OCI-LY7 (cell line): Measurements from ENCODE around the gene SLC2A6.

Experiments
- CTCF ChIP-seq: fragments of 200-600 bp; sonication (generic); conservative IDR thresholded peaks from 2 replicates; pipeline ENCODE4 v1.5.1; 2014; ENCODE audit warnings: mild to moderate bottlenecking, antibody characterized with exemption, low read length, moderate library complexity, mixed read lengths
- EZH2phosphoT487 ChIP-seq: fragments of 200-600 bp; sonication (generic); IDR thresholded peaks from 2 replicates; pipeline ENCODE4 v1.6.1; 2018; ENCODE audit warnings: low read depth, borderline replicate concordance, mild to moderate bottlenecking, mixed run types, antibody characterized with exemption, low read length, moderate library complexity, mixed read lengths

DNA sequence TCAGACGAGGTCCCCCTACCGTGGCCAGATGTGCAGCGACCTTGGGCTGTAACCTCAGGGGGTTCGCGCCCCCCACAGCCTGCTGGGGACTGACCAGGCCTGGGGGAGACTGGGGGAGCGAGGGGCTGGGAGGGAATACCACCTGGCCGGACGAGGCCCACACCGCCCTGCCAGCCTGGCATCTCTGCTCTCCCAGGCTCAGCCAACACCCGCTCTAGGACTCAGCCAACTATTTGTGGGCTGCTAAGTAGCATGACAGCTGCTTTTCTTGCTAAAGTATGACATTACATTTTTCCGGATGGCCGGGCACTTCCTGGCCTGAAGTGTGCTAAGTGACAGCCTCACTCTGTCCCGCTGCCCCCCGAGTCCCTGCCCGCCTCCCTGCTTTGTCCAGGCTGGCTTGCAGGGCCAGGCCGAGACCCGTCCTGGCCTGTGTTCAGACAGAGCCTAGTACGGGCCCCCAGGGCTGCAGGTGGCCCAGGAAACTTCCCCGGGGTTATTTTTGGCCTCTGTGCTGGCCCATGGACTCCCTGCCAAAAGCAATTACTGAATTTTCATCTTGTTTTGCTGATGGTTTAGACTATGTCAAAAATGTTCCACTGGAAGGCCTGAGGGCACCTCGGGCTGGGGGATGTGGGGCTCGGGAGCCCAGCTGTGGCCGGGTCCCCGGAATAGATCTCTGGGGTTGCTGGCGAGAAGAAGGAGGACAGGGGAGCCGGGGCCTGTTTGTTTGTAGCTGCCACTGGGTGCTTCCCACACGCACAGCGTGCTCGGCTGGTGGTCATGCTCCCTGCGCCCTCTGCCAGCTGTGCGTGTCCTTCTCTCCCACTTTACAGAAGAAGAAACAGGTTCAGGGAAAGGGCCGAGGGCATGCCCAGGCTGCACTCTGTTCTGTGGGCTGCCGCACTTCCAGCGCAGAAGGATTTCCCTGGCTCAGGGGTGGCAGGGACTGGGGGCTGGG, 13.4 kb upstream of the SLC2A6 start:
- TF ChIP-seq CTCF (no peak), EZH2phosphoT487 (no peak)
